GM21619 (cell line): ENCODE data around the gene PATE4.

ENCODE experiments used
- ATAC-seq: cut with Tn5 transposase; IDR thresholded peaks from one replicate; pipeline ENCODE4 v1.9.1; 2021; ENCODE audit not compliant: unreplicated experiment

The PATE4 gene

DNA sequence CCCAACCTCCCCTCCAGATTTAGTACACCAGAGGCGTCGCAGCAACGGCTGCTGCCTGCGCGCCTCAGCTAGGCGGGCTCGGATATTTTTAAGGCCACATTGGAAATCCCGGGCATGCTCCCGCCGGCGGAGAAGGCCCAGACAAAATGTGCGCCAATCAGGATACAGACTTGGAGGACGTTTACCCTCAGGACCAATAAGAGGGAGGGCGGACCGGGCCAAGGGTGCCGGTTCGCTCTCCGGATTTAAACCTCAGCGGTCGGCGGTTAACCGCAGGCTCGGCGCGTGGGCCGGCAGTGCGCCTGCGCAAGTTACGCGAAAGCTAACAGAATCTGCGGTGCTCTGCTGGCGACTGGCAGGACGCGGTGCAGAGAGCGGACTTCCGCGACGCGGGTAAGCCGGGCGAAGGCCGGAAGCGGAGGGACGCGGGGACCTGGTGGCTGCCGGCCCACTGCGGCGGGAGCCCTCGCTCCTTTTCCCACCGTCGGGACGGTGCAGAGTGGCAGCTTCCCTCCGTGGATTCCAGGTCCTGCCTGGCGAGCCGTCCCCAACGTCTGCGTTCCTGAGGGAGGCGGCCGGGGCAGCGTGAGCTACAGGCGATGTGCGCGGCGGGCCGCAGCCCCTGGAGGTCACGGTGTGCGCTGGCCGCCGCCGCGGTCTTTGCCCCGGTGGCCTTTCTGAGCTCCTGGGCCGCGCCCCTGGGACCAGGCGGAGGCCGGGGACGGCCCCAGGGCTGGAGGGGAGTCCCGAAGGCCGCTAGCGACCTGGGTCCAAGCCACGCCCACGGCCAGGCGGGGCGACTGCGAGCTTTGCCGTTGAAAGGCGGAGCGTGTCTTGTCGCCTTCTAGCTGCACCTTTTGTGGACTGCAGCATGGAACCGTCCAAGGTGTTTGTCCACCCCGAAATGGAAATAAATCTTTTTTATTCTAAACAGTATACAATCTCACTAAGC is 54.5 kb downstream of the PATE4 start, which contains the start of gene HYLS1:
Gene HYLS1, plus strand, starts transcription at position 296 of the 952 bp plus-strand sequence. CDS start 11,701 bp downstream, outside the sequence.
- peak; percentile 83 for ATAC-seq
